Stimulated activated CD4-positive, alpha-beta T cell treated with anti-CD3 and anti-CD28 coated beads, TNF-alpha, amount 100 ng/mL, for 48 hours (primary cell): Measurements from ENCODE around the gene ELOVL6.
"Not testable (repeated sequence)": the region's sequence is repeated elsewhere in the genome, so short reads cannot be mapped to it uniquely, and the experiment has no call there.

Experiments used
- DNase-seq, 3 donors: peaks; one replicate each; pipeline ENCODE4 v3.0.0-alpha.2; 2020; ENCODE audit warnings: low read depth in 3 of 3

Gene ELOVL6

GRCh38 chr4:110124711-110125110 is 73.7 kb downstream of the ELOVL6 start:
- no peak for DNase-seq

GRCh38 chr4:110122201-110122600 is 76.2 kb downstream of the ELOVL6 start:
- DNase-seq = no peak

GRCh38 chr4:110120506-110120905 is 77.9 kb downstream of the ELOVL6 start:
- DNase-seq = no peak

- DNase-seq = no peak
Measured at GRCh38 chr4:110119880-110120279, 78.5 kb downstream of the ELOVL6 start.

GRCh38 chr4:110119337-110119736 is 79.1 kb downstream of the ELOVL6 start:
- no peak for DNase-seq

GRCh38 chr4:110112056-110112455 is 86.4 kb downstream of the ELOVL6 start:
- DNase-seq = no peak

- no peak for DNase-seq
Measured at GRCh38 chr4:110109455-110109854, 89.0 kb downstream of the ELOVL6 start.

GRCh38 chr4:110108960-110109359 is 89.5 kb downstream of the ELOVL6 start:
- no peak for DNase-seq

- no peak for DNase-seq
Measured at GRCh38 chr4:110108422-110108821, 90.0 kb downstream of the ELOVL6 start.

GRCh38 chr4:110107866-110108265 is 90.5 kb downstream of the ELOVL6 start:
- DNase-seq = no peak

- no peak for DNase-seq
Measured at GRCh38 chr4:110106931-110107296, 91.5 kb downstream of the ELOVL6 start.

- DNase-seq = no peak
Measured at GRCh38 chr4:110104661-110105060, 93.8 kb downstream of the ELOVL6 start.

GRCh38 chr4:110099638-110100037 is 98.8 kb downstream of the ELOVL6 start:
- DNase-seq = no peak

- DNase-seq = no peak
Measured at GRCh38 chr4:110096405-110096804, 102.0 kb downstream of the ELOVL6 start.

GRCh38 chr4:110092646-110093045 is 105.8 kb downstream of the ELOVL6 start:
- no peak for DNase-seq

GRCh38 chr4:110091434-110092140 is 106.8 kb downstream of the ELOVL6 start:
- no peak for DNase-seq

- DNase-seq = peak in 1 of 3 donors; percentile 26
Measured at GRCh38 chr4:110088670-110089069, 109.7 kb downstream of the ELOVL6 start.

GRCh38 chr4:110087070-110087708 is 111.2 kb downstream of the ELOVL6 start:
- no peak for DNase-seq

- DNase-seq = no peak
Measured at GRCh38 chr4:110085131-110085530, 113.3 kb downstream of the ELOVL6 start.

- DNase-seq = no peak
Measured at GRCh38 chr4:110084154-110084553, 114.3 kb downstream of the ELOVL6 start.

- DNase-seq = not testable (repeated sequence)
Measured at GRCh38 chr4:110078148-110078547, 120.3 kb downstream of the ELOVL6 start.

GRCh38 chr4:110076828-110077227 is 121.6 kb downstream of the ELOVL6 start:
- not testable (repeated sequence) for DNase-seq

- DNase-seq = no peak
Measured at GRCh38 chr4:110075891-110076290, 122.5 kb downstream of the ELOVL6 start.
